ENCODE results near the gene VSIG10L.

VSIG10L gene

DNA sequence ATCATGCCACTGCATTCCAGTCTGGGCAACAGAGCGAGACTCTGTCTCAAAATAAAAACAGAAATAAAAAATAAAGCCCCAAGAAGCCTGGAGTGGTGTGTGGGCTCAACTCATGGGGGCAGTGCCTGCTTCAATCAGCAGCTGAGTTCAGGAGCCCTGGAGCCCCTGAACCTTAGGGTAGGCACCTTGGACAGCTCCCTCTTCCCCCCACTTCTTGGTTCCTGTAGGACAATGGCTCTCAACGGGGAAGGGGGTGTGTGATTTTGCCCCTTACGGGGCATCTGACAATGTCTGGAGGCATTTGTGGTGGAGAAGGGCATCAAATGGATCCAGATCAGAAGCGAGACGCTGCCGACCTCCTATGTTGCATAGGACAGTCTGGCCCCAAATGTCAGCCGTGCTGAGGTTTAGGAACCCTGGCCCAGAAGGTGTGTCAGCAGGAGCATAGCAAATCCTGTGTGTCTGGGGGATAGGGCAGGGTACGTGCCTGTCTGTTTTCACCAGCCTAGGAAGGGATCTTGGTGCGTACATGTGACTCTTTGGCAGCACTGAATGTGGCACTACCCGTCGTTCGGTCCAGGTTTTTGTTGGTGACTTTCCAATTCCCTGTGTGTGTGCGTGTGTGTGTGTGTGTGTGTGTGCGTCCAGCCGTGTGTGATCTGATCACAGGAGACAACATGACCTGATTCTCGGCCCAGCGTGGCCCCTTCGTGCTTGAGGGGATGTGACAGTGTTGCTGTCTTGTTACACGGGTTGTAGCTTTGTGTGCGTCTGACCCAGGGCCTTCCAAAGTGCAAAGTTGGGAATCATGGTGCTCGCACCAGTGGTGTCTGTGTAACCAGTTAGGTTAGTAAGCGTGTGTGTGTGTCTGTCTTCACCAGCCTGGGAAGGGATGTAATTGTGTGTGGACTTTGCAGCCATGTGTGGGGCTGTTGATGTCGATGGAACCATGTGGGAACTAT lies 23.0 kb downstream of the VSIG10L start:
- no peak for DNase-seq (ENCODE audit: extremely low read depth in 1 of 2, low read depth in 1 of 2)

- DNase-seq (ENCODE audit: extremely low read depth in 1 of 2, low read depth in 1 of 2): no peak
These were observed 24.0 kb downstream of the VSIG10L start for GRCh38 chr19:51317968-51318367.

GRCh38 chr19:51317376-51317775 lies 24.6 kb downstream of the VSIG10L start:
- no peak for DNase-seq (ENCODE audit: extremely low read depth in 1 of 2, low read depth in 1 of 2)

GRCh38 chr19:51316688-51317087 lies 25.3 kb downstream of the VSIG10L start:
- DNase-seq (ENCODE audit: extremely low read depth in 1 of 2, low read depth in 1 of 2): no peak

- DNase-seq (ENCODE audit: extremely low read depth in 1 of 2, low read depth in 1 of 2): no peak
These were observed 30.3 kb downstream of the VSIG10L start, which contains the start of gene IGLON5 for GRCh38 chr19:51311351-51312257. TSS of gene IGLON5 (plus strand) at chr19:51311644. CDS start at chr19:51311848, 204 bp downstream.

DNA sequence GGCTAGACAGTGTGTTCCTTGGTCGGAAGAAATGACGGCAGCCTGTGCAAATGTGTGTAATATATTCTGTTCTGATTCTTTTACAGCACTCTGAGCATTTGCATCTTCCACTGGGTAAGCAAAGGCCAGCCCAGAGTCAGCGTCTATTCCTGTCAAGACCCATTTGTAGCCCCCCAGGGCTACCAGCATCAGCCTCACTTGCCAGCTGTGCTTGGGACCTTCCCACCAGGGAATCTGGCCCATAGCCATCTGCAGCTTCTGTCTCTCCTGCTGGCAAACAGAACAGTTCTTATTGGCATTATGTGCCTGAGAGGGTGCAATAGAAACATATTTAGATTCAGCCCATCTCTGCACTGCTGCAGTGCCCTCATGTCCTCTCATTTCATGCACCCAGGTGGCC lies 36.5 kb downstream of the VSIG10L start:
- no peak for DNase-seq (ENCODE audit: extremely low read depth in 1 of 2, low read depth in 1 of 2)

DNA sequence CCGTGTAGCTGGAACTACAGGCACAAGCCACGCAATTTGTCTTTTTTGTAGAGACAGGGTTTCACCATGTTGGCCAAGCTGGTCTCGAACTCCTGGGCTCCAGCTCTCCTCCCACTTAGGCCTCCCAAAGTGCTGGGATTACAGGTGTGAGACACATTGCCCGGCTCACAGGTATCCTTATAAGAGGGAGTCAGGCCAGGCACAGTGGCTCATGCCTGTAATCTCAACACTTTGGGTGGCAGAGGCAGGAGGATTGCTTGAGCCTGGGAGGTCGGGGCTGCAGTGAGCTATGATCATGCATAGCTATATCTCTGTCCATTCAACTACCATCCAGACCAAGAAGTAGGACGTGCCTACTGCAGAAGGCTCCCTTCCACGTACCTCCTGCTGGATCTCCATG lies 40.7 kb downstream of the VSIG10L start:
- no peak for DNase-seq (ENCODE audit: extremely low read depth in 1 of 2, low read depth in 1 of 2)

DNA sequence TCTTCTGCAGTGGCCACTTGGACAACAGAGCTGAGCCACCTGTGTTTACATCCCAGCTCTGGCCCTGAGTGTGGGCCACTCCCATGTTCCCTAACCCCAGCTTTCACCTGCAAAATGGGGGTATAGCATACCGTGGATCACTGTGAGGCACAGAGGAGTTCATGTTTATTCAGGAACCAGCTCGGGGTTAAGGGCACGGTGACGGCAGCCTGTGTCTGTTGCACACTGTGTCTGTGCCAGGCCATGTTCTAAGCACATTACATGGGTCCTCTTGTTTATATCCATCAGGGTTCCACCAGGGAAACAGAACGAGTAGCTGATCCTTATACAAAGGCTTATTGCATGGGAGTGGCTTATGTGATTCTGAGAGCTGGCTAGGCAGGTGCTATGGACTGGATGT lies 44.5 kb downstream of the VSIG10L start:
- DNase-seq (ENCODE audit: extremely low read depth in 1 of 2, low read depth in 1 of 2): no peak

DNA sequence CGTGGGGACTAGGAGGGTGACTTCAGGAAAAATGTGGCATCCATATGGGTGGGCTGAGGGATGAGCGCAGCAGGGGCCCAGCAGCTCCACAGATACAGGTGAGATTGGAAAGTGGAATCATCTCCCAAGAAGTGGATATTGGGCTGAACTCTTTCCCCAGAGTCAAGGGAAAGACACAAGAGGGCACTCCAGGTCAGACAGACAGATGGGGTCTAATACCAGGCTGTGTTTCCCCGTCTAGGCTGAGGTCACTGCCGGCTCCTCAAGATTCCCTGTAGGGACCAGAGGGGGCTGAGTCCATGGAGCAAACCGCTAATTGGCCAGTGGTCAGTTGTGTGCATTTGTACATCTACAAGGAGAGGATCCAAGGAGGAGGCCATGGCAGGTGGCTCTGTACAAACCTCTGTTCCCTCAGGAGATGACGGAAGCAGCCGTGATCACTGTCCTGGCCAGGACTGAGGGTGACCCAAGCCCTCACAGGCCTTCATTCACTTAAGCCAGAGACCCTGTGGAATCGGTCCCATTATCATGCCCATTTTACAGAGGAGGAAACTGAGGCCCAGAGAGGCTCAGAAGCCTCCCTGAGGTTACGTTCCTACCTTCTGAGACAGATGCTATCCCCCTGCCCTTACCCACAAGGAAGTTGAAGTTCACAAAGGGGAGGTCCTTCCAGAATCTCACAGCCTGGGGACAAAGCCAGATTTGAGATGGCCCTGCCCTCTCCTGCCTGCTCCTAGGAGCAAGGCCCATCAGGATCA lies 45.4 kb downstream of the VSIG10L start:
- DNase-seq (ENCODE audit: extremely low read depth in 1 of 2, low read depth in 1 of 2): no peak

DNA sequence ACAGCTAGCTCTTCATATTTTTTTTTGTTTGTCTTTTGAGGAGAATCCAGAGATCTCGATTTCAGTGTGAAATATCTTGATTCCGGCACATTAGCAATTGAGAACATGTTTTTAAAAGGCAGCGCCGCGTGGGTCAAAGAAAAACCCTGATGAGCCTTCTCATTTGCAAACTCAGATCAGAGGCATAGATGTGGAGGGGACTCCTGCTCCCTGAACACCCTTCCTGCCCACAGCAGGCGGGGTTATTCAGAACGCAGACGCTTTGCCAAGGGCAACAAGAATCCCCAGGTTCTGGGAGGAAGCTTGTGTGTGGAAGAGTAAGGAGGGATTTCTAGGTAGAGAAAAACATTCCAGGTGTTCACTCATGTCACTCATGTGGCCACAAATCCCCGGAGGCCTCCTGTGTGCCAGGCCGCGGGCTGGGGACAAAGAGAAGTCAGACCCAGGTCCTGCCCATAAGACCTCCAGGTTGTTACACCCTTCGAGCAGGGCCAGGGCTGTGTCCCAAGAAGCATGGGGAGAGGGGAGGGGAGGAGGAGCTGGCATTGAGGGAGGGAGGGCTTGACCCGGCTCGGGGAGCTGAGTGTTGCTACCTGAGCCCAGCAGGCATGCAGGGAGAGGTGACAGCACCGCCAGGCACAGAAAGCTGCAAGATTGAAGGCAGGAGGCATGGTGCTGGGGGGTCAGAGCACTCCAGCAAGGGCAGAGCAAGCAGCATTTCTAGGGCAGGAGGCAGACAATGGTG lies 46.4 kb downstream of the VSIG10L start:
- no peak for DNase-seq (ENCODE audit: extremely low read depth in 1 of 2, low read depth in 1 of 2)

DNA sequence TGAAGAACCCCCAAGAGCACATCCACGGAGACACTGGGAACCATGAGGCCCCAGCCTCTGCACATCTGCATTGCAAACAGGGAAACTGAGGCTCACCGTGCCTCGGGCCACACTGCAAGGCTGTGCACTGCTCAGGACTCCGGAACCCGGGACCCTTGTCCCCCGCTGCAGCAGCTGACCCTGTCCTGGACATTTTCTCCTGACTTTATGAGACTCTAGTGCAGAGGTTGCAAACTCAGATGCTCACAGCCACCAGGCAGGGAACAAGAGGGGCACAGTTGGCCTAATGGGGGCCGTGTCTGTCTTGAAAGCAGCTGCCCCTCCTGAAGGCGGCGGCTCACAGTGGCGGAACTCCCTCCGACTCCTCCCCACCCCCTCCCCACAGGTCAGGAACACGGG lies 47.0 kb downstream of the VSIG10L start:
- no peak for DNase-seq (ENCODE audit: extremely low read depth in 1 of 2, low read depth in 1 of 2)

- no peak for DNase-seq (ENCODE audit: extremely low read depth in 1 of 2, low read depth in 1 of 2)
These were observed 47.5 kb downstream of the VSIG10L start for GRCh38 chr19:51294211-51294976.

DNA sequence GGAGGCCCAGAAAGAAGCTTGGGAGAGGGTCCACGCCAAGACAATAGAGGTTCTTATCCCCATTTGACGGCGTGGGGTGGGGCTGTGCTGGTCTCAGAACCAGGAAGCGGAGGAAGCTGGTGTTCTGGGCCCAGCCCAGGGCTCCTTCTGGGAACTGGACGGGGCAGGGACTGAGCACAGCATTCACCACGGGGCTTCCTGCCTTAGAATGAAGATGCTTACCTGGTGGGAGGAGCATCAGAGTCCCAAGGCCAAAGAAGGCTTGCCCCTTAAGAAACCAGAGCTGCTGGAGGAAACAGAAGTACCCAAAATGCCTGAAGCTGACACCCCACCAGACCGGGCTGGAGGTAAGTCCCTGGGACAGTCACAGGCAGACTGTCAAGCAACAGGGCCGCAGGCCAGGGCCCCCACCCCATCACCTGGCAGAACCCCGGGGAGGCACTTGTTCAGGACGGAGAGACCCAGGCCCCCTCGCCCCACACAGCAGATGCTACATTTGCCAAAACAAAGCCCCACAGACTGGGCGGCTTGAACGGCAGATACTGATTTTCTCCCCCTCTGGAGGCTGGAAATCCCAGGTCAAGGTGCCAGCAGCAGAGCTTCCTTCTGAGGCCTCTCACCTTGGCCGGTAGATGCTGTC lies 48.2 kb downstream of the VSIG10L start:
- DNase-seq (ENCODE audit: extremely low read depth in 1 of 2, low read depth in 1 of 2): no peak

DNA sequence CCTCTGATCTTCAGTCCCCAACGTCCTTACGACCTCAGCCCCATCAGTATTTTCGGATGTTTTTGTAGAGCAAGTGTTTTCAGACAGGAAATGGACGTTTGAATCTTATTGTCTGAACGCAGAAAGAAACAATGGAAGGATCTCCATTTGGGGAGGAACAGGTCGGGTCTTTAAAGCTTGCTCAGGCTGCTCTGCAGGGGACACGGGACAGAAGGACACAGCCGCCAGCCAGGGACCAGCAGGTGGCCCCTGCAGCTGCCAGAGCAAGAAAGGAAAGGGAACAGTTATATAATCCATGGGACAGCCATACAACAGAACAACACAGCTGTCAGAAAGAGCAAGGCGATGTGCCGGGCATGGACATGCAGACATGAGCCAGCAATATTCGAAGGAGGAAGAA lies 49.0 kb downstream of the VSIG10L start:
- no peak for DNase-seq (ENCODE audit: extremely low read depth in 1 of 2, low read depth in 1 of 2)

GRCh38 chr19:51289635-51290034 lies 52.3 kb downstream of the VSIG10L start:
- no peak for DNase-seq (ENCODE audit: extremely low read depth in 1 of 2, low read depth in 1 of 2)

- DNase-seq (ENCODE audit: extremely low read depth in 1 of 2, low read depth in 1 of 2): no peak
These were observed 56.3 kb downstream of the VSIG10L start for GRCh38 chr19:51285682-51286081.

- DNase-seq (ENCODE audit: extremely low read depth in 1 of 2, low read depth in 1 of 2): no peak
These were observed 59.6 kb downstream of the VSIG10L start for GRCh38 chr19:51282335-51282734.
